Right hindlimb (tissue), 1 donor: ENCODE data around the gene CENPQ.

Source experiments
- DNase-seq: peaks from one replicate; pipeline ENCODE4 v3.0.0-alpha.2; 2018

The CENPQ gene

GRCh38 chr6:49506569-49507111, 43.5 kb downstream of the CENPQ start:
- DNase-seq: no peak

GRCh38 chr6:49509342-49509741, 46.2 kb downstream of the CENPQ start:
- no peak for DNase-seq

- DNase-seq: no peak
Measured at GRCh38 chr6:49513153-49513989, 50.2 kb downstream of the CENPQ start.

- no peak for DNase-seq
Measured at GRCh38 chr6:49514571-49515484, 51.7 kb downstream of the CENPQ start.

- no peak for DNase-seq
Measured at GRCh38 chr6:49515485-49516146, 52.4 kb downstream of the CENPQ start.

GRCh38 chr6:49516147-49516505, 53.0 kb downstream of the CENPQ start:
- DNase-seq: no peak

- DNase-seq: no peak
Measured at GRCh38 chr6:49517919-49518318, 54.7 kb downstream of the CENPQ start.

GRCh38 chr6:49519660-49520059, 56.5 kb downstream of the CENPQ start:
- DNase-seq: no peak

- DNase-seq: no peak
Measured at GRCh38 chr6:49522710-49523593, 59.8 kb downstream of the CENPQ start.

- DNase-seq: no peak
Measured at GRCh38 chr6:49523901-49524300, 60.7 kb downstream of the CENPQ start.

- DNase-seq: no peak
Measured at GRCh38 chr6:49524541-49524940, 61.4 kb downstream of the CENPQ start.

GRCh38 chr6:49526598-49526997, 63.4 kb downstream of the CENPQ start:
- DNase-seq: no peak

GRCh38 chr6:49527320-49527719, 64.2 kb downstream of the CENPQ start:
- no peak for DNase-seq

- DNase-seq: no peak
Measured at GRCh38 chr6:49528571-49528970, 65.4 kb downstream of the CENPQ start.

- no peak for DNase-seq
Measured at GRCh38 chr6:49530141-49530776, 67.1 kb downstream of the CENPQ start.

- no peak for DNase-seq
Measured at GRCh38 chr6:49531774-49532569, 68.8 kb downstream of the CENPQ start.

- DNase-seq: no peak
Measured at GRCh38 chr6:49535795-49536194, 72.6 kb downstream of the CENPQ start.

GRCh38 chr6:49539102-49539501, 75.9 kb downstream of the CENPQ start:
- no peak for DNase-seq

- no peak for DNase-seq
Measured at GRCh38 chr6:49540614-49541013, 77.4 kb downstream of the CENPQ start.

- no peak for DNase-seq
Measured at GRCh38 chr6:49541210-49541724, 78.1 kb downstream of the CENPQ start.
